ENCODE measurements around the gene COL4A3. TPM values are rescaled to one million over a fixed set of nuclear protein-coding genes. Genes with fewer than 3 reads are reported as not detected.

Gene COL4A3
- total RNA-seq, 4 donors from 2014 or later = 59.7 to 86.5 (median 66.9) TPM

GRCh38 chr2:227132986-227133385, 31.4 kb upstream of the COL4A3 start:
- Histone ChIP-seq H3K9me3 (no peaks in the 10 kb centered on the region), H3K27ac (no peak overlapping the region), H3K4me1 (no peaks in the 10 kb centered on the region), H3K27me3 (no peaks in the 10 kb centered on the region), H3K4me3 (replicated peaks in 1 of 3) (no peak overlapping the region), H3K36me3 (no peaks in the 10 kb centered on the region)
- no peak for TF ChIP-seq POLR2A (IDR thresholded peaks at IDR 0.05)
- TF ChIP-seq CTCF (IDR thresholded peaks at IDR 0.05) = no peak
- WGBS, 2 donors = 38 to 79% methylated on average over 4 of the region's 4 CpGs
- no peak for DNase-seq
- intact Hi-C loops (cut with DNase I) = no loop called here

- Histone ChIP-seq H3K27me3 (no peaks in the 10 kb centered on the region), H3K9me3 (no peaks in the 10 kb centered on the region), H3K4me1 (no peaks in the 10 kb centered on the region), H3K36me3 (no peaks in the 10 kb centered on the region), H3K4me3 (replicated peaks in 1 of 3) (no peak overlapping the region), H3K27ac (no peak overlapping the region)
- DNase-seq = no peak
- WGBS, 2 donors = 89 to 90% methylated on average over 5 of the region's 5 CpGs
- TF ChIP-seq CTCF (IDR thresholded peaks at IDR 0.05) (no peak), POLR2A (IDR thresholded peaks at IDR 0.05) (no peak)
- intact Hi-C loops (cut with DNase I) = no loop called here
These were observed 29.8 kb upstream of the COL4A3 start for GRCh38 chr2:227134591-227134990.

DNA sequence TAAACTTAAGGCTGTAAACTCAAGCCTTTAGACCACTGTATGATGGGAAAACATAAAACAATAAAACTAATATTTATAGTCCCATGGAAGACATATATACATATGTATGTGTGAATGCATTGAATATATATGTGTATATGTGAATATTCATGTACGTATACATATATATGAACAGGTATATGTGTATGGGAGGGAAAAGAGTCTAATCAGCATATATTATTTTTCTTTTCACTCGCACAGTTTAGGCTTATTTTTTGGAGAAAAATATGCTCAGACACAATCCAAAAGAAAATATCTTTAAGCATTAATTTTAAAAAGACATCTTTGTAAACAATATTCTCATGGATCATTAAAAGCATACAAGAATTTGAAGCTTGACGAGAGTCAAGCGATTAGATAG, 23.1 kb upstream of the COL4A3 start:
- intact Hi-C loops (cut with DNase I) = no loop called here
- no peaks in the 10 kb centered on the region for H3K9me3 ChIP-seq
- TF ChIP-seq POLR2A (IDR thresholded peaks at IDR 0.05) (no peak), CTCF (IDR thresholded peaks at IDR 0.05) (no peak)
- no peak overlapping the region for H3K27ac ChIP-seq
- H3K27me3 ChIP-seq = no peaks in the 10 kb centered on the region
- H3K36me3 ChIP-seq = no peaks in the 10 kb centered on the region
- H3K4me3 ChIP-seq (replicated peaks in 1 of 3) = no peak overlapping the region
- 95 to 96% methylated on average over 4 of the region's 4 CpGs for WGBS, 2 donors
- no peaks in the 10 kb centered on the region for H3K4me1 ChIP-seq
- no peak for DNase-seq

DNA sequence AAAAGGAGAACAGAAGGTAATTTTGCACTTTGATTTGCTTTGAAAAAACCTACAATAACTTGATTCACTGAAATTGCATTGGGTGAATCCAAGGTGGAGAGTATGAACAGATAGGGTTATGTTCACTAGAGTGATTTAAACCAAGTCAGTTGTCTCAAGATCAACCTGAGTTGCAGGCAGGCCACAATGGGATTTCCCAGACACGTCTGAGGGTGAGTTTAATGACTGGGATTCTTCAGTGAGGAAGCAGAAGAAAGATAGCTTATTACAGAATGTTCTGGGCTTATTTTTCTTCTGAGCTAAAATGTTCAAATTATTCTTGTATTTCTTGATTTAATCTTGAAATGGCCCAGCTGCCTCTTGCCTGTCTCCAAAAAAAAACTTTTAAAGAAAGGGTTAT, 20.5 kb upstream of the COL4A3 start:
- DNase-seq = no peak
- H3K36me3 ChIP-seq = no peaks in the 10 kb centered on the region
- WGBS, 2 donors = 63 to 75% methylated on average over 1 of the region's 1 CpG
- TF ChIP-seq CTCF (IDR thresholded peaks at IDR 0.05) = no peak
- no peak for TF ChIP-seq POLR2A (IDR thresholded peaks at IDR 0.05)
- intact Hi-C loops (cut with DNase I) = no loop called here
- no peaks in the 10 kb centered on the region for H3K27me3 ChIP-seq
- no peak overlapping the region for H3K4me3 ChIP-seq (replicated peaks in 1 of 3)
- no peak overlapping the region for H3K27ac ChIP-seq
- no peaks in the 10 kb centered on the region for H3K9me3 ChIP-seq
- no peaks in the 10 kb centered on the region for H3K4me1 ChIP-seq

- Histone ChIP-seq H3K36me3 (no peaks in the 10 kb centered on the region), H3K27ac (no peak overlapping the region), H3K4me1 (peaks cover 6 to 11% of the 10 kb centered on the region in 2 donors), H3K27me3 (no peaks in the 10 kb centered on the region), H3K4me3 (replicated peaks in 1 of 3) (no peak overlapping the region), H3K9me3 (no peaks in the 10 kb centered on the region)
- intact Hi-C loops (cut with DNase I) = no loop called here
- no peak for TF ChIP-seq CTCF (IDR thresholded peaks at IDR 0.05)
- no peak for TF ChIP-seq POLR2A (IDR thresholded peaks at IDR 0.05)
- DNase-seq = no peak
- 81 to 89% methylated on average over 6 of the region's 6 CpGs for WGBS, 2 donors
These were observed 18.0 kb upstream of the COL4A3 start for GRCh38 chr2:227146456-227146855.

All from thyroid gland (tissue), 4 donors.